A673 (cell line): ENCODE results near the gene CYSRT1. TPM values are rescaled to one million over a fixed set of nuclear protein-coding genes. Genes with fewer than 3 reads are reported as not detected.

Experiments used
- BruUV-seq: library from RNA; stranded (reverse); fragments of 400-500 nt; replicated peaks from 2 replicates; lab custom pipeline; 2021; lab: Mats Ljungman, UMichigan
- CTCF ChIA-PET: fragments of 300-600 bp; sonication (Branson Sonifier 250); formaldehyde crosslinking; loops from one replicate; lab custom pipeline; 2022; ENCODE audit warnings: antibody characterized with exemption; lab: Charles Lee
- POLR2A ChIA-PET: fragments of 300-600 bp; sonication (Branson Sonifier 250); formaldehyde crosslinking; loops from one replicate; lab custom pipeline; 2022; ENCODE audit warnings: antibody characterized with exemption; ENCODE audit not compliant: low non-redundant PET; lab: Charles Lee
- DNase-seq: peaks from one replicate; pipeline ENCODE4 v3.0.0-alpha.2; 2015; ENCODE audit warnings: low spot score
- H3K27ac ChIP-seq: fragments of 200-600 bp; sonication (generic); 2 replicates; pipeline ENCODE4 v1.5.1; 2016; ENCODE audit warnings: mixed run types, low read depth, mild to moderate bottlenecking, mixed read lengths, antibody characterized with exemption, low read length; ENCODE audit not compliant: poor library complexity, severe bottlenecking
- H3K27me3 ChIP-seq: fragments of 200-600 bp; sonication (generic); replicated peaks from 2 replicates; pipeline ENCODE4 v1.6.1; 2017; ENCODE audit warnings: mixed run types, low read depth, mild to moderate bottlenecking, mixed read lengths, antibody characterized with exemption, low read length; ENCODE audit not compliant: insufficient read depth, poor library complexity
- H3K36me3 ChIP-seq: fragments of 200-600 bp; sonication (generic); 2 replicates; pipeline ENCODE4 v1.6.1; 2016; ENCODE audit warnings: mixed run types, mild to moderate bottlenecking, mixed read lengths, antibody characterized with exemption, low read length; ENCODE audit not compliant: insufficient read depth, poor library complexity, severe bottlenecking
- H3K4me1 ChIP-seq: fragments of 200-600 bp; sonication (generic); 2 replicates; pipeline ENCODE4 v1.6.1; 2017; ENCODE audit warnings: mixed run types, mild to moderate bottlenecking, mixed read lengths, antibody characterized with exemption, low read length; ENCODE audit not compliant: insufficient read depth, poor library complexity, severe bottlenecking
- H3K4me3 ChIP-seq: fragments of 200-600 bp; sonication (generic); 2 replicates; pipeline ENCODE4 v1.5.1; 2016; ENCODE audit warnings: low read depth, mixed run types, mild to moderate bottlenecking, mixed read lengths, low read length; ENCODE audit not compliant: poor library complexity, severe bottlenecking
- H3K9me3 ChIP-seq: fragments of 200-600 bp; sonication (generic); 2 replicates; pipeline ENCODE4 v1.6.1; 2016; ENCODE audit warnings: mixed run types, low read depth, mild to moderate bottlenecking, mixed read lengths, antibody characterized with exemption, low read length; ENCODE audit not compliant: poor library complexity, severe bottlenecking
- CTCF ChIP-seq: fragments of 300-800, 200-600 bp; sonication (generic); conservative IDR thresholded peaks from 2 replicates; pipeline ENCODE4 v1.5.1; 2017; ENCODE audit warnings: low read depth, mild to moderate bottlenecking, antibody characterized with exemption, low read length, moderate library complexity, mixed read lengths
- EZH2 ChIP-seq: fragments of 200-600 bp; sonication (generic); IDR thresholded peaks from 2 replicates; pipeline ENCODE4 v1.6.1; 2017; ENCODE audit warnings: borderline replicate concordance, low read depth, mild to moderate bottlenecking, mixed read lengths, antibody characterized with exemption, low read length; ENCODE audit not compliant: poor library complexity, severe bottlenecking
- intact Hi-C: fragments of 100-400 bp; cut with micrococcal nuclease; formaldehyde crosslinking; loops from one replicate; pipeline ENCODE4 v1.10.0; 2022; ENCODE audit not compliant: unreplicated experiment
- total RNA-seq: library from RNA; stranded (reverse); gene quantifications from 2 replicates; pipeline ENCODE4 v1.2.3, GENCODE V29; 2021

CYSRT1 gene
- total RNA-seq, 1 experiment from 2014 or later, result 0.37 TPM

DNA sequence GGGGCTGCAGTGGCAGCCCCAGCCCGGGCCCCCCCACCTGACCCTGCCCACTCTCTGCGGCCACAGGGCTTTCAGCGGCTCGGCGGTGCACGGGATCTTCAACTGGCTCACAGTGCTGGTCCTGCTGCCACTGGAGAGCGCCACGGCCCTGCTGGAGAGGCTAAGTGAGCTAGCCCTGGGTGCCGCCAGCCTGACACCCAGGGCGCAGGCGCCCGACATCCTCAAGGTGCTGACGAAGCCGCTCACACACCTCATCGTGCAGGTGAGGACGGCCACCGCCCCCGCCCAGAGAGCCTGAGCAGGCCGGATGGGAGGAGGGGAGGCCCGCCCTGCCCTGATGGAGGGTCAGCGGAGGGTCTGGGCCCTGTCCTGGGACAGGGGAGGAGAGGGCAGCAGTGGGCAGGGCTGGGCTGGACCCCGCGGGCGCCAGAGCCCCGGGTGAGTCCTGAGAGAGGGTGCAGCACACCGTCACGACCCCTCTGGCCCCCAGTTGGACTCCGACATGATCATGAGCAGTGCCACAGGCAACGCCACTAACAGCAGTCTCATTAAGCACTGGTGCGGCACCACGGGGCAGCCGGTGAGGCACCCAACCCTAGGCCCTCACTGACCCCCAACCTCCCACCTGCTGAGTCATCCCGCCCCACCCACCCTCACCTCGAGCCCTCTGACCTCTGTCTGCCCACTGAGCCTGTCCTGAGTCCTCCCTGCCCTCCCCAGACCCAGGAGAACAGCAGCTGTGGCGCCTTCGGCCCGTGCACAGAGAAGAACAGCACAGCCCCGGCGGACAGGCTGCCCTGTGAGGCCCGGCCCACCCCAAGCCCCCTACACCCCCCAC lies 8.4 kb downstream of the CYSRT1 start:
- intact Hi-C loops, result no loop called here
- Histone ChIP-seq H3K4me1 (peaks cover 14% of the 10 kb centered on the region), H3K27ac (no peak overlapping the region), H3K27me3 (no peaks in the 10 kb centered on the region), H3K36me3 (no peaks in the 10 kb centered on the region), H3K4me3 (no peak overlapping the region), H3K9me3 (no peaks in the 10 kb centered on the region)
- CTCF ChIA-PET, result no interaction called here
- BruUV-seq, result no TSS peak
- TF ChIP-seq CTCF, result no peak
- no peak for TF ChIP-seq EZH2
- DNase-seq, result no peak
- POLR2A ChIA-PET, result no interaction called here

DNA sequence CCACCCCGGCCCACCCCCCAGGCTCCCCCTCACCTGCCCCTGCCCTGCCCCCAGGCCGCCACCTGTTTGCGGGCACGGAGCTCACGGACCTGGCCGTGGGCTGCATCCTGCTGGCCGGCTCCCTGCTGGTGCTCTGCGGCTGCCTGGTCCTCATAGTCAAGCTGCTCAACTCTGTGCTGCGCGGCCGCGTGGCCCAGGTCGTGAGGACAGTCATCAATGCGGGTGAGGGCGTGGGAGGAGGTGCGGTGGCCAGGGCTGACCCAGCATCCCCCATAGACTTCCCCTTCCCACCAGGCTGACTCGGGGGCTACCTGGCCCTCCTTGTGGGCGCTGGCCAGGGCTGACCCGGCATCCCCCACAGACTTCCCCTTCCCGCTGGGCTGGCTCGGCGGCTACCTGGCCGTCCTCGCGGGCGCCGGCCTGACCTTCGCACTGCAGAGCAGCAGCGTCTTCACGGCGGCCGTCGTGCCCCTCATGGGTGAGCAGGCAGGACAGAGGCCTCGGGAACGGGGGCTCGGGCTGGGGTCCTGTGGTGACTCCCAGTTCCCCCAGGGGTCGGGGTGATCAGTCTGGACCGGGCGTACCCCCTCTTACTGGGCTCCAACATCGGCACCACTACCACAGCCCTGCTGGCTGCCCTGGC lies 9.2 kb downstream of the CYSRT1 start:
- H3K27ac ChIP-seq, result no peak overlapping the region
- no peaks in the 10 kb centered on the region for H3K36me3 ChIP-seq
- intact Hi-C loops, result no loop called here
- H3K9me3 ChIP-seq, result no peaks in the 10 kb centered on the region
- H3K4me3 ChIP-seq, result no peak overlapping the region
- no peak for DNase-seq
- CTCF ChIA-PET, result interaction anchor here (0.9 to 1.6 kb wide), 2 partner anchors 11 to 147 kb away, joined by 3 read pairs; partner anchors contain the start of gene MAN1B1
- TF ChIP-seq CTCF (no peak), EZH2 (no peak)
- no peaks in the 10 kb centered on the region for H3K27me3 ChIP-seq
- H3K4me1 ChIP-seq, result peaks cover 17% of the 10 kb centered on the region
- POLR2A ChIA-PET, result interaction anchor here (0.6 kb wide), 1 partner anchor 147 kb away, joined by 4 read pairs; the partner anchor contains the start of gene MAN1B1
- no TSS peak for BruUV-seq

DNA sequence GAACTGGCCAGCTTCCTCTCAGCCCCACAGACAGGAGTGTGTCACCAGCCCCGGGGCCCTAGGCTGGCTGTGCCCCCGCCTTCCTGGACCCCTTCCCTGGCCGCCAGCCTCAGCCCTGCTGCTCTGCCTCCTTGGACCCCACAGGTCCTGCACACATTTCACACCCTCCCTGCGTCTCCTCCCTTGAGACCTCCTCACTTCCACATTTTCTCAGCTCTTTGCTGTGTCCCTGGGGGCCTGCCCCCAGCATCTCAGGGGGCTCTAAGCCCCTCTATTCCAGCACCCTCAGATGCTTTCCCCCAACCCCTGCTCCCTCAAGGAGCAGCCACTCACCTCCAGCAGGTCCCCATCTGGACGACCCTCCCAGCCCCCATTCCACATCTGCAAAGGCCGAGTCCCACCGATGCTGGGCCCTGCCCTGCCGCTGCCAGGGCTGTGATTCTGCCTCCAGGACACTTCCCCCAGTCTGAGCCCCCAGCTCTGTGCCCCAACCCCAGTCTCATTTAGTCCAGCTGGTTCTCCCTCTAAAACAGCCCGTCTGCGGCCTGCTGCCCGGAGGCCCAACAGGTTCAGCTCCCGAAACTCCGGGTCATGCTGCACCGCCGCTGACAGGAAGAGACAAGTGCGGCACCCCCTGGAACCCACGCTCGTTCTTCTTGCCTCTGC lies 9.9 kb downstream of the CYSRT1 start:
- no peaks in the 10 kb centered on the region for H3K9me3 ChIP-seq
- DNase-seq, result no peak
- H3K27me3 ChIP-seq, result no peaks in the 10 kb centered on the region
- H3K36me3 ChIP-seq, result no peaks in the 10 kb centered on the region
- CTCF ChIA-PET, result interaction anchor here (0.9 to 1.6 kb wide), 2 partner anchors 12 to 148 kb away, joined by 3 read pairs; partner anchors contain the start of gene MAN1B1
- no peak overlapping the region for H3K27ac ChIP-seq
- intact Hi-C loops, result loop anchor here (5.0 kb wide), 1 partner anchor 188 kb away; the partner anchor contains the start of gene NPDC1
- no peak overlapping the region for H3K4me3 ChIP-seq
- BruUV-seq, result no TSS peak
- H3K4me1 ChIP-seq, result peaks cover 17% of the 10 kb centered on the region
- TF ChIP-seq CTCF, result no peak
- no peak for TF ChIP-seq EZH2
- POLR2A ChIA-PET, result no interaction called here
